ENCODE measurements around the gene DLGAP5. TPM values are rescaled to one million over a fixed set of nuclear protein-coding genes. Genes with fewer than 3 reads are reported as not detected.

DLGAP5 gene
- total RNA-seq, 1 experiment from 2014 or later = 72.8 TPM

GRCh38 chr14:55160989-55161388, 30.4 kb downstream of the DLGAP5 start:
- Histone ChIP-seq H3K4me3 (replicated peaks in 1 of 2; ENCODE audit: low read depth in 1 of 2, low read length in 2 of 2) (no peak overlapping the region), H3K9me2 (ENCODE audit: insufficient read depth) (no peaks in the 10 kb centered on the region), H3K9ac (ENCODE audit: low read length) (no peak overlapping the region), H3K4me2 (ENCODE audit: low read length) (no peak overlapping the region), H3K27me3 (ENCODE audit: insufficient read depth, low read length) (no peaks in the 10 kb centered on the region), H3K27ac (ENCODE audit: low read depth, low read length) (no peak overlapping the region), H3K9me3 (ENCODE audit: control insufficient read depth in 1 of 2, insufficient read depth in 1 of 2, low read depth in 1 of 2, low read length in 2 of 2) (no peaks in the 10 kb centered on the region), H4K20me1 (ENCODE audit: insufficient read depth) (no peaks in the 10 kb centered on the region), H2AFZ (ENCODE audit: low read depth, low read length, poor library complexity, severe bottlenecking) (no peak overlapping the region), H3K79me2 (ENCODE audit: insufficient read depth, low read length) (0 out of 2 replicates have a peak, but pooled peaks cover 7% of the 10 kb centered on the region), H3K4me1 (ENCODE audit: control insufficient read depth in 1 of 2, insufficient read depth in 2 of 2, low read length in 2 of 2) (no peaks in the 10 kb centered on the region), H3K36me3 (ENCODE audit: control insufficient read depth in 1 of 2, insufficient read depth in 2 of 2, low read length in 2 of 2) (peaks cover 33 to 39% of the 10 kb centered on the region in 2 experiments)
- ChIA-PET POLR2A (interaction anchor here (1.0 kb wide), 1 partner anchor 71 kb away, joined by 3 read pairs; no protein-coding TSS in a partner anchor), RAD21 (ENCODE audit: low non-redundant PET in 1 of 2, low total read pairs in 2 of 2, uncharacterized antibody in 2 of 2, unreplicated experiment in 2 of 2) (interaction anchor here (0.5 to 1.5 kb wide), 6 partner anchors 71 to 1011 kb away, joined by 3 to 15 read pairs (median 4); no protein-coding TSS in a partner anchor), CTCF (interaction anchor here (0.6 to 2.9 kb wide), 12 partner anchors 9 to 597 kb away, joined by 3 to 46 read pairs (median 4); partner anchors contain the start of genes DLGAP5, SOCS4 and WDHD1)
- BruUV-seq (replicated peaks) = no TSS peak
- DNase-seq (ENCODE audit: low read depth, low spot score) (peak; percentile 6), ATAC-seq (peak; percentile 73)
- intact Hi-C loops (cut with micrococcal nuclease) = loop anchor here (1.0 kb wide), 2 partner anchors 72 to 110 kb away; partner anchors contain the start of gene MAPK1IP1L
- TF ChIP-seq RAD21 (IDR thresholded peaks at IDR 0.05; ENCODE audit: low read depth) (peak; percentile 79), CTCF (IDR thresholded peaks at IDR 0.05 in 2 of 3, conservative IDR thresholded peaks at IDR 0.05 in 1 of 3; ENCODE audit: borderline replicate concordance in 1 of 3, insufficient read depth in 1 of 3, low read depth in 2 of 3, low read length in 2 of 3) (peak; percentile 27 to 72 (median 62)), ATF3 (IDR thresholded peaks at IDR 0.05) (no peak), ZBTB33 (IDR thresholded peaks at IDR 0.05; ENCODE audit: extremely low read depth, insufficient replicate concordance, low read length) (no peak)
